Tibial nerve (tissue), 4 donors: Measurements from ENCODE around the gene MED12. TPM values are rescaled to one million over a fixed set of nuclear protein-coding genes. Genes with fewer than 3 reads are reported as not detected.

ENCODE experiments used
- DNase-seq, 2 donors: peaks; one replicate each; pipeline ENCODE4 v3.0.0-alpha.2; 2019; ENCODE audit warnings: low spot score in 2 of 2
- H3K27ac ChIP-seq, 4 donors: fragments of 200-600 bp; sonication (generic) in 3 of 4; one replicate each; pipeline ENCODE4 v1.5.1; 2017 to 2019; ENCODE audit warnings: mild to moderate bottlenecking in 1 of 4
- H3K27me3 ChIP-seq, 2 donors: fragments of 200-600 bp; sonication (generic) in 1 of 2; one replicate each; pipeline versions ENCODE4 v1.5.1 to v1.6.0; 2017 to 2019
- H3K36me3 ChIP-seq, 3 donors: fragments of 200-600 bp; sonication (generic); one replicate each; pipeline ENCODE4 v1.5.1; 2018 to 2019
- H3K4me1 ChIP-seq, 4 donors: fragments of 200-600 bp; sonication (generic) in 3 of 4; one replicate each; pipeline ENCODE4 v1.5.1; 2017 to 2019
- H3K4me3 ChIP-seq, 4 donors: fragments of 200-600 bp; sonication (generic) in 3 of 4; one replicate each; pipeline ENCODE4 v1.5.1; 2017 to 2019; ENCODE audit warnings: mild to moderate bottlenecking in 1 of 4, moderate library complexity in 1 of 4
- H3K9me3 ChIP-seq, 4 donors: fragments of 200-600 bp; sonication (generic) in 3 of 4; one replicate each; pipeline ENCODE4 v1.5.1; 2017 to 2019
- CTCF ChIP-seq, 5 experiments: fragments of 200-600 bp in 3 of 5; fragments of 450-650 bp in 2 of 5; sonication (generic) in 3 of 5; IDR thresholded peaks; one replicate each; pipeline ENCODE4 v1.5.1; 2016 to 2019; ENCODE audit warnings: antibody characterized with exemption in 5 of 5, mild to moderate bottlenecking in 3 of 5, moderate library complexity in 2 of 5
- EP300 ChIP-seq, 2 donors: sonication (generic); formaldehyde crosslinking; IDR thresholded peaks; one replicate each; pipeline ENCODE4 v1.6.1; 2017; ENCODE audit warnings: antibody characterized with exemption in 2 of 2, mild to moderate bottlenecking in 1 of 2
- POLR2A ChIP-seq, 2 donors: fragments of 450-650 bp; IDR thresholded peaks; one replicate each; pipeline ENCODE4 v1.6.1; 2017; ENCODE audit warnings: antibody characterized with exemption in 2 of 2, mild to moderate bottlenecking in 2 of 2, moderate library complexity in 2 of 2
- WGBS, 2 donors: methylation state at CpG; one replicate each; pipeline ENCODE4 v1.1.5; 2018; 5-methylcytosine and 5-hydroxymethylcytosine counted together
- total RNA-seq, 4 donors: library from RNA; depleted of rRNA; stranded (reverse); fragments of >200 nt; gene quantifications; one replicate each; pipeline ENCODE4 v1.1.0, GENCODE V29; 2016

The MED12 gene
- total RNA-seq, 4 donors from 2014 or later: 30.8 to 65.8 (median 48.3) TPM

- peak in 1 of 2 donors; percentile 5 for DNase-seq
- H3K36me3 ChIP-seq: no peaks in the 10 kb centered on the region
- TF ChIP-seq EP300 (IDR thresholded peaks at IDR 0.05) (no peak), POLR2A (IDR thresholded peaks at IDR 0.05) (no peak), CTCF (IDR thresholded peaks at IDR 0.05) (no peak)
- 6 to 49% methylated on average over 10 of the region's 10 CpGs for WGBS, 2 donors
- peak overlapping the region; percentile 55 to 94 (median 90) for H3K27ac ChIP-seq
- peaks cover 0 to 15% (median 0%) of the 10 kb centered on the region in 4 donors for H3K4me1 ChIP-seq
- H3K9me3 ChIP-seq: no peaks in the 10 kb centered on the region
- no peaks in the 10 kb centered on the region for H3K27me3 ChIP-seq
- peak overlapping the region; percentile 39 to 57 (median 50) for H3K4me3 ChIP-seq
Measured at GRCh38 chrX:71181558-71181909, 63.1 kb downstream of the MED12 start.

- H3K4me3 ChIP-seq: peak overlapping the region; percentile 39 to 57 (median 50)
- H3K27me3 ChIP-seq: no peaks in the 10 kb centered on the region
- no peaks in the 10 kb centered on the region for H3K9me3 ChIP-seq
- no peaks in the 10 kb centered on the region for H3K36me3 ChIP-seq
- H3K27ac ChIP-seq: peak overlapping the region; percentile 55 to 94 (median 90)
- peaks cover 0 to 15% (median 0%) of the 10 kb centered on the region in 4 donors for H3K4me1 ChIP-seq
- peak; percentile 25 to 77 for TF ChIP-seq POLR2A (IDR thresholded peaks at IDR 0.05)
- peak in 1 of 5 experiments; percentile 20 for TF ChIP-seq CTCF (IDR thresholded peaks at IDR 0.05)
- peak in 1 of 2 donors; percentile 91 for TF ChIP-seq EP300 (IDR thresholded peaks at IDR 0.05)
- peak; percentile 54 to 71 for DNase-seq
- 1 to 42% methylated on average over 35 to 42 of the region's 42 CpGs for WGBS, 2 donors
Measured at GRCh38 chrX:71181910-71182799, 63.8 kb downstream of the MED12 start.

GRCh38 chrX:71182871-71183270, 64.5 kb downstream of the MED12 start:
- H3K27ac ChIP-seq: peak overlapping the region; percentile 55 to 94 (median 90)

GRCh38 chrX:71183341-71183740, 64.9 kb downstream of the MED12 start:
- no peaks in the 10 kb centered on the region for H3K9me3 ChIP-seq
- WGBS, 2 donors: 26 to 49% methylated on average over 6 of the region's 6 CpGs
- DNase-seq: no peak
- H3K27me3 ChIP-seq: no peaks in the 10 kb centered on the region
- H3K27ac ChIP-seq: peak overlapping the region in 1 of 4 donors; percentile 94
- no peak overlapping the region for H3K4me3 ChIP-seq
- TF ChIP-seq EP300 (IDR thresholded peaks at IDR 0.05): no peak
- TF ChIP-seq CTCF (IDR thresholded peaks at IDR 0.05): no peak
- TF ChIP-seq POLR2A (IDR thresholded peaks at IDR 0.05): no peak
- peaks cover 0 to 15% (median 0%) of the 10 kb centered on the region in 4 donors for H3K4me1 ChIP-seq
- no peaks in the 10 kb centered on the region for H3K36me3 ChIP-seq

More at GRCh38 chrX:71182871-71183270, 64.5 kb downstream of the MED12 start:
- 26% methylated on average over 2 of the region's 2 CpGs for WGBS, 2 donors
- no peak for DNase-seq
- H3K27me3 ChIP-seq: no peaks in the 10 kb centered on the region
- no peaks in the 10 kb centered on the region for H3K9me3 ChIP-seq
- no peaks in the 10 kb centered on the region for H3K36me3 ChIP-seq
- no peak for TF ChIP-seq POLR2A (IDR thresholded peaks at IDR 0.05)
- TF ChIP-seq CTCF (IDR thresholded peaks at IDR 0.05): no peak
- no peak for TF ChIP-seq EP300 (IDR thresholded peaks at IDR 0.05)
- peak overlapping the region in 1 of 4 donors; percentile 57 for H3K4me3 ChIP-seq
- peaks cover 0 to 15% (median 0%) of the 10 kb centered on the region in 4 donors for H3K4me1 ChIP-seq

- no peak for DNase-seq
- no peaks in the 10 kb centered on the region for H3K36me3 ChIP-seq
- TF ChIP-seq CTCF (IDR thresholded peaks at IDR 0.05) (no peak), POLR2A (IDR thresholded peaks at IDR 0.05) (no peak)
- H3K9me3 ChIP-seq: no peaks in the 10 kb centered on the region
- peaks cover 0 to 15% (median 0%) of the 10 kb centered on the region in 4 donors for H3K4me1 ChIP-seq
- H3K27ac ChIP-seq: no peak overlapping the region
- H3K27me3 ChIP-seq: no peaks in the 10 kb centered on the region
- no peak overlapping the region for H3K4me3 ChIP-seq
- 44 to 53% methylated on average over 5 of the region's 5 CpGs for WGBS, 2 donors
Measured at GRCh38 chrX:71184092-71184491, 65.7 kb downstream of the MED12 start.
